Endodermal cell (in vitro differentiated cells): ENCODE measurements around the gene GPC6. TPM values are rescaled to one million over a fixed set of nuclear protein-coding genes. Genes with fewer than 3 reads are reported as not detected.

Experiments used
- DNase-seq: peaks from one replicate; pipeline ENCODE4 v3.0.0-alpha.2; 2017
- H3K27ac ChIP-seq: 2 replicates; pipeline ENCODE4 v1.5.1; 2013; ENCODE audit warnings: mild to moderate bottlenecking, low read depth, low read length, moderate library complexity
- H3K27me3 ChIP-seq: 2 replicates; pipeline ENCODE4 v1.6.1; 2013; ENCODE audit warnings: mild to moderate bottlenecking, low read length, moderate library complexity; ENCODE audit not compliant: insufficient read depth, control insufficient read depth, poor library complexity, severe bottlenecking
- H3K36me3 ChIP-seq: 2 replicates; pipeline ENCODE4 v1.7.0; 2013; ENCODE audit warnings: mild to moderate bottlenecking, low read length, moderate library complexity; ENCODE audit not compliant: control insufficient read depth, insufficient read depth
- H3K4me1 ChIP-seq: one replicate; pipeline ENCODE4 v1.7.0; 2013; ENCODE audit warnings: low read length; ENCODE audit not compliant: control insufficient read depth, insufficient read depth
- H3K4me3 ChIP-seq: 2 replicates; pipeline ENCODE4 v1.5.1; 2013; ENCODE audit warnings: mild to moderate bottlenecking, low read length, moderate library complexity
- H3K9ac ChIP-seq: 2 replicates; pipeline ENCODE4 v1.6.1; 2013; ENCODE audit warnings: mild to moderate bottlenecking, low read length, moderate library complexity; ENCODE audit not compliant: poor library complexity, severe bottlenecking; ENCODE audit errors: extremely low read depth
- H3K9me3 ChIP-seq: 2 replicates; pipeline ENCODE4 v1.6.1; 2013; ENCODE audit warnings: mild to moderate bottlenecking, low read length, moderate library complexity; ENCODE audit not compliant: control insufficient read depth
- H3K27ac Mint-ChIP-seq: 2 replicates; pipeline ENCODE4 v1.8.0; 2020; ENCODE audit warnings: mixed read lengths
- H3K27me3 Mint-ChIP-seq: 2 replicates; pipeline ENCODE4 v1.8.0; 2021; ENCODE audit warnings: mild to moderate bottlenecking, mixed read lengths; ENCODE audit not compliant: insufficient read depth
- H3K36me3 Mint-ChIP-seq: 2 replicates; pipeline ENCODE4 v1.8.0; 2020; ENCODE audit warnings: low read depth, mixed read lengths
- H3K4me1 Mint-ChIP-seq: 2 replicates; pipeline ENCODE4 v1.8.0; 2020; ENCODE audit warnings: mixed read lengths
- H3K4me3 Mint-ChIP-seq: 2 replicates; pipeline ENCODE4 v1.8.0; 2020; ENCODE audit warnings: mild to moderate bottlenecking, moderate library complexity, mixed read lengths
- H3K9me3 Mint-ChIP-seq: 2 replicates; pipeline ENCODE4 v1.8.0; 2020; ENCODE audit warnings: mild to moderate bottlenecking, mixed read lengths
- CTCF ChIP-seq: fragments of 200-600 bp; sonication (generic); conservative IDR thresholded peaks from 2 replicates; pipeline ENCODE4 v1.5.0; 2021; ENCODE audit warnings: antibody characterized with exemption, mild to moderate bottlenecking
- WGBS, 2 experiments: methylation state at CpG; one replicate each; pipeline versions ENCODE4 v1.1.5 to v1.1.7; 2013; ENCODE audit warnings: missing lambda C conversion rate in 2 of 2, mixed read lengths in 1 of 2; ENCODE audit not compliant: insufficient coverage in 1 of 2, insufficient read length in 1 of 2; 5-methylcytosine and 5-hydroxymethylcytosine counted together
- total RNA-seq, 2 donors: library from RNA; stranded (reverse); fragmentation: NEBNext Ultra II Directional in 1 of 2; extraction: Animal tissue kit (Norgen Biotek cat#: 25700) in 1 of 2; gene quantifications; 2 replicates in 1 of 2; 3 replicates in 1 of 2; pipeline ENCODE4 v1.2.1, GENCODE V29; 2021

Gene GPC6
- total RNA-seq, 2 donors from 2014 or later: 69.6 to 80.4 TPM

DNA sequence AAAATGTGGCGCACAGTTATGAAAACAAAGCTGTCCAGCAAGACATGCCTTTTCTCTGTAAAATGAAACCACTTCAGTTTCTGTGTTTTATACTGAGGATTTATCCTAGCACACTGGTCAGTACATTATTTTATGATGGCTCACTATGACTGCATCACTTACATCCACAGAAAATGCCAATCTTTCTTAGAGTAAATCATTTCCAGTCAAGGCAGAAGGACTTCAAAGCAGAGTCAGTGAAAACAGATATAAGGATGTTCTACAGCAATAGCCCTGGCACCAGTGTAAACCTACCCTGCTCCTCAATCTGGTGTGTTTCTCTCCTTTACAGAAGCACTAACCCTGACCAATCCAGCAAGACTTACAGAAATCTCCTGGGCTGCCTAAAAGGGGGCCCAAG lies 473.5 kb downstream of the GPC6 start:
- peaks cover 18% of the 10 kb centered on the region for H3K36me3 Mint-ChIP-seq
- Histone ChIP-seq H3K4me3 (no peak overlapping the region), H3K36me3 (peaks cover 13% of the 10 kb centered on the region), H3K9me3 (peaks cover 25% of the 10 kb centered on the region), H3K27ac (no peak overlapping the region), H3K27me3 (no peaks in the 10 kb centered on the region), H3K9ac (no peak overlapping the region), H3K4me1 (no peaks in the 10 kb centered on the region)
- H3K27me3 Mint-ChIP-seq: no peaks in the 10 kb centered on the region
- no peaks in the 10 kb centered on the region for H3K4me1 Mint-ChIP-seq
- peaks cover 15% of the 10 kb centered on the region for H3K9me3 Mint-ChIP-seq
- WGBS, 2 experiments: 95% methylated on average over 1 of the region's 1 CpG; no CpG with 5 or more reads in 1 of the 2 experiments
- no peak for TF ChIP-seq CTCF
- no peak overlapping the region for H3K4me3 Mint-ChIP-seq
- no peak for DNase-seq
- H3K27ac Mint-ChIP-seq: no peak overlapping the region

GRCh38 chr13:93708308-93709075 lies 481.9 kb downstream of the GPC6 start:
- H3K4me1 Mint-ChIP-seq: no peaks in the 10 kb centered on the region
- Histone ChIP-seq H3K4me1 (no peaks in the 10 kb centered on the region), H3K27me3 (no peaks in the 10 kb centered on the region), H3K9me3 (peaks cover 2% of the 10 kb centered on the region), H3K4me3 (no peak overlapping the region), H3K36me3 (peaks cover 7% of the 10 kb centered on the region), H3K27ac (no peak overlapping the region), H3K9ac (no peak overlapping the region)
- 100% methylated on average over 1 of the region's 1 CpG for WGBS, 2 experiments
- TF ChIP-seq CTCF: no peak
- H3K27ac Mint-ChIP-seq: no peak overlapping the region
- DNase-seq: no peak
- H3K27me3 Mint-ChIP-seq: no peaks in the 10 kb centered on the region
- H3K4me3 Mint-ChIP-seq: no peak overlapping the region
- H3K36me3 Mint-ChIP-seq: peaks cover 11% of the 10 kb centered on the region
- no peaks in the 10 kb centered on the region for H3K9me3 Mint-ChIP-seq

DNA sequence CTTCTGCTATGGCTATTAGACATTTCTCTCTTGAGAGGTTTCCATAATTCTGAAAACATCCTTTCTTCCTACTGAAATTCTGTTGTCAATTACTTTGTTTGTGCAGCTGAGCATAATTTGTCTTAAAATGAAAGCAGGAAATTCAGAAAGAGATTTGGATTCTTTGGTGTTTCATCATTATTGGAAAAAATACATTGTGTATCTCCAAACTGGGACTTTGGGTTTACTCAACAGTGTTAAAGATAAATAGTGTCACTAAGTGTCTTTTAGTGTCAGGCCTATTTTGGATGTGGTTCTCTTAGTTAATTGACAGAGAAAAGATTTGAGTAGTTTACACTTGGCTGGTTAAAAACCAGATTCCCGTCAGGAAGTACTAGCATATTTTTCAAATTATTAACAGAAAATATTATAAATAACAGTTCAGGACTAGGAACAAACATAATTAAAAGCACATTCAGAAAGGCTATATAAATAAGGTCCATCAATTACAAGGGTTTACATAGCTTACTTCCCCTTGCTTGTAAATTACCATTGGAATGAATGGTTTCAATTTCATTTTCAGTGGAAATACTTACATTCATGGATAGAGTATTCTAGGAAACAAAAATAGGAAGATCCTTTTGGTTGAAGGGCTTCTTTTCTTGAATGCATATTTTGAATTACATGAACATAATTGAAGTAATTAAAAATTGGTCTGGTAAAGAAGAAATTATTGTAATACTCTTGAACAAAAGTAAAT lies 483.1 kb downstream of the GPC6 start:
- Mint-ChIP-seq H3K9me3 (peaks cover 11% of the 10 kb centered on the region), H3K4me3 (no peak overlapping the region), H3K27ac (no peak overlapping the region), H3K4me1 (no peaks in the 10 kb centered on the region), H3K27me3 (no peaks in the 10 kb centered on the region), H3K36me3 (peaks cover 23% of the 10 kb centered on the region)
- Histone ChIP-seq H3K4me3 (no peak overlapping the region), H3K9ac (no peak overlapping the region), H3K27ac (no peak overlapping the region), H3K27me3 (no peaks in the 10 kb centered on the region), H3K9me3 (peaks cover 13% of the 10 kb centered on the region), H3K36me3 (peaks cover 13% of the 10 kb centered on the region), H3K4me1 (no peaks in the 10 kb centered on the region)
- no peak for DNase-seq
- 0% methylated on average over 1 of the region's 1 CpG; no CpG with 5 or more reads in 1 of the 2 experiments for WGBS, 2 experiments
- no peak for TF ChIP-seq CTCF
